NCI-H1105 (cell line): ENCODE data around the gene PRKRIP1.
"Not testable (repeated sequence)": the region's sequence is repeated elsewhere in the genome, so short reads cannot be mapped to it uniquely, and the experiment has no call there.

Experiments used
- DNase-seq: peaks from one replicate; lab custom pipeline; 2025; lab: John Stamatoyannopoulos, UW

PRKRIP1 gene

DNA sequence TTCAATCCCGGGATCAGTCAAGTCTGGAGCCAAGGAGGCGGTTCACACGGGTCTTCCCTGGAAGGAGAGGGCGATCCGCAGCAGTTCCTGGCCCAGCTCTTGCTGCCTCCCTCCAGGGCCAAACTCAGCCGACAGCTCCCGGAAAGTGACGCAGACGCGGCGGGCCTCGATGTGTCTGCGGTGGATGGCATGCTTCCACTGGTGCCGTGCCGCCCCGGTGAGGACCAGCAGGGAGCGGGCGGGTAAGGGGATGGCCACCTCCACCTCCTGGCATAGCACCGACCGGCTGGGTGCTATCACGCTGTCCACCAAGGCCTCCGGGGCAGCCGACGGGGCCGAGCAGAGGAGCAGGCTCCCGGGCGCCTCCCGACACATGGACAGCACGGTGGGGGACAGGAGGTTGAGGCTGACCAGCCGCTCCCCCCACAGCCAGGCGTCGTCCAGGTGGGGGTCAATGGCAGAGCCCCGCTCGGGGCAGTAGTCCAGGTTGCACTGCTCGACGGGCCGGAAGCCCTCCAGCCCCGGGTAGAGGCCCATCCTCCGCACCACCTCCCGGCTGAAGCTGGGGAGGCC is 61.3 kb downstream of the PRKRIP1 start:
- DNase-seq: no peak

- no peak for DNase-seq
Measured at GRCh38 chr7:102459221-102459844, 63.2 kb downstream of the PRKRIP1 start.

DNA sequence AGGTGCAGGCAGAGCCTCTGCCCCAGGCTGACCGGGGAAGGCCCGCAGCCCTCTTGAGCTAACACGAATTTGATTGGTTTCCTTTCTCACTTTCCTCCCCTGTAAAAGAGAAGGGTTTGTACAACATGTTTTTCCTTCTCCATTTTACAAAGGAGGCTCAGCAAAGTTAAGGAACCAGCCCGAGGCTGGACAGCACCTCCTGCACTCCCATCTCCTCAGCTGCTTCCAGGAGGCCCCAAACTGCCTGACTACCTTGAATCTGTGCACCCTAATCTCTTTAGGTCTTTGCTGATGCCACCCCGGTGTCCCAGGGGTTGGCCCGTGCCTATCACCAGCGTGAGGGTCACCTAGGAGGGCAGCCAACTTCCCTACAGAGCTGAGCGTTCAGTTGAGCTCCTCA is 64.3 kb downstream of the PRKRIP1 start:
- no peak for DNase-seq

GRCh38 chr7:102463841-102464576 is 67.8 kb downstream of the PRKRIP1 start:
- DNase-seq: no peak

- DNase-seq: peak; percentile 90
Measured at GRCh38 chr7:102464577-102465280, 68.6 kb downstream of the PRKRIP1 start, which contains the start of the genes ALKBH4 and LRWD1. Gene ALKBH4 (minus strand): TSS chr7:102464863. CDS start chr7:102464836, 27 bp downstream. Gene LRWD1 (plus strand): TSS chr7:102464984. CDS start chr7:102465081, 97 bp downstream.

DNA sequence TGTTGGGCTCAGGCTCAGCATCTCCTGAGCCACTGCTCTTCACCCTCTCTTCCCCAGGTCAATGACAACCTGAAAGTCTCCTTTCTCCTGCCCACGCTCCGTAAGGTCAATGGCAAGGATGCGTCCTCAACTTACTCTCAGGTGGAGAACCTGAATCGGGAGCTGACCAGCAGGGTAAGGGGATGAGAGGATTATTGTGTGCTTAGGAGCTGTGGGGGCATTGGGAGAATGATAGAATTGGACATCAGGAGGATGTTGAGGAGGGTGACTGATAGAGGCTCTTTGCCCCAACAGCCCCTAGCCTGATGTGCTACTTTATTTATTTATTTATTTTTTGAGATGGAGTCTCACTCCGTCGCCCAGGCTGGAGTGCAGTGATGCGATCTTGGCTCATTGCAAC is 69.9 kb downstream of the PRKRIP1 start:
- DNase-seq: no peak

GRCh38 chr7:102467581-102468477 is 71.7 kb downstream of the PRKRIP1 start:
- no peak for DNase-seq

DNA sequence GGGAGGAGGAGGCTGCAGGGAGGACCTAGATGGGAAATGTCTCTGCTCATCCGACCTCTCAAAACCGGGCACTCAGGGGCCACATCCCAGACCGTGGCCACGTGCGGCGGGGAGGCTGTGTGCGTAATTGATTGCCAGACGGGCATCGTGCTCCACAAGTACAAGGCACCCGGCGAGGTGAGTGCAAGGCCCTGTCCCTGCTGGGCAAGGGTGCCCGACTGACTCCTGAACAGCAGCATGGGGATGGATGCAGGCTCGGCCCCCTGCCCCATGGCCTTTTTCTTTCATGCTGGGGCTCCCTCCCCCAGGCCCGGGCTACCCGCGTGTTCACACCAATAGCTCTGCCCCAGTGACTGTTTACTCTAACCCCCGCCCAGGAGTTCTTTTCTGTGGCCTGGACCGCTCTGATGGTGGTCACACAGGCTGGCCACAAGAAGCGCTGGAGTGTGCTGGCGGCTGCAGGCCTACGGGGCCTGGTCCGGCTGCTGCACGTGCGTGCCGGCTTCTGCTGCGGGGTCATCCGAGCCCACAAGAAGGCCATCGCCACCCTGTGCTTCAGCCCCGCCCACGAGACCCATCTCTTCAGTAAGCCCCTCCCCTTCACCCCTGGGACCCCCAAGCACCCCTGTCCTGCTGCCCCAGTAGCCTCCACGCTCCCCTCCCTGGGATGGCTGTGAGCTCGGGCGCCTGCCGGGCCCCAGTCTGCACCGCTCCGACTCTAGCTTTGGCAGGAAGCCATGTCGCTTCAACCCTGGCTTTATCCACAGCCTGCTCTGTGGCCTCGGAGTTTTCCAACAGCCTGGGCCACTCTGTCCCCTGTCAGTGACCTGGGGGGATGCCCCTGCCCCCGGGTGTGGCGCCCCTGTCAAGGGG is 72.6 kb downstream of the PRKRIP1 start:
- DNase-seq: no peak

DNA sequence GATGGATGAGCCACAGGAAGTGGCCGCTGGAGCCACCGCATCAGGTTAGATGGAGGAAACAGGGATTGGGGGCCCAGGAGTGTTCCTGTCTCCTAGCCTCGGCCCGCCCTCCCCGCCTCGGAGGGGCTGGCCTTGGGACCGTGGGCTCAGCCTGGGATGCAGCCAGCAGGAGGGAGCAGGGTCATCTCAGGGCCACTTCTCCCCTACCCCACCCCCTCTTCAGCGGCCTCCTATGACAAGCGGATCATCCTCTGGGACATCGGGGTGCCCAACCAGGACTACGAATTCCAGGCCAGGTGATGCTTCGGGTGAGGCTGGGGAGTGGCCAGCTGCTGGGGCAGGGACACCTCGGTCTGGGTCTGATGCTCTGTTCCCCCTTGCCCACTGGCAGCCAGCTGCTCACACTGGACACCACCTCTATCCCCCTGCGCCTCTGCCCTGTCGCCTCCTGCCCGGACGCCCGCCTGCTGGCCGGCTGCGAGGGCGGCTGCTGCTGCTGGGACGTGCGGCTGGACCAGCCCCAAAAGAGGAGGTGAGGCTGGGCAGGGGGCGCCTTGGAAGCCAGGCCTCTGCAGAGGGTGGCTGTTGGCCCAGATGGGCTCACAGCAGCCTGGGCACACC is 73.3 kb downstream of the PRKRIP1 start:
- no peak for DNase-seq

- DNase-seq: no peak
Measured at GRCh38 chr7:102469972-102470825, 74.0 kb downstream of the PRKRIP1 start.

DNA sequence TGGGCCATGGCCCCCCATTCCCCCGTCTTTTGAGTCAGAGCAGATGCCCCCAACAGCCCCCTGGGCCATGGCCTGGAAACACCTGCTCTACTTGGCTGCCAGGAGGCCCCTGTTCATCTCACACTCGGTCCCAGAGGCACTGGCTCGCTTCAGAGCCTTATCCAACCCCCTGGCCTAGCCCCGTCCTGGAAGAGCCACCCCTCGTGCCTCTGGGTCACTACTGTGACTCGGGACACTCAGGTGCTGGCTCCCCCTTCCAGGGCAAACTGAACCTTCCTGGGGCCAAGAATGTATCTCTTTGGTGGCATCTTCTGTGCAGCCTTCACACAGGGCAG is 75.6 kb downstream of the PRKRIP1 start:
- no peak for DNase-seq

DNA sequence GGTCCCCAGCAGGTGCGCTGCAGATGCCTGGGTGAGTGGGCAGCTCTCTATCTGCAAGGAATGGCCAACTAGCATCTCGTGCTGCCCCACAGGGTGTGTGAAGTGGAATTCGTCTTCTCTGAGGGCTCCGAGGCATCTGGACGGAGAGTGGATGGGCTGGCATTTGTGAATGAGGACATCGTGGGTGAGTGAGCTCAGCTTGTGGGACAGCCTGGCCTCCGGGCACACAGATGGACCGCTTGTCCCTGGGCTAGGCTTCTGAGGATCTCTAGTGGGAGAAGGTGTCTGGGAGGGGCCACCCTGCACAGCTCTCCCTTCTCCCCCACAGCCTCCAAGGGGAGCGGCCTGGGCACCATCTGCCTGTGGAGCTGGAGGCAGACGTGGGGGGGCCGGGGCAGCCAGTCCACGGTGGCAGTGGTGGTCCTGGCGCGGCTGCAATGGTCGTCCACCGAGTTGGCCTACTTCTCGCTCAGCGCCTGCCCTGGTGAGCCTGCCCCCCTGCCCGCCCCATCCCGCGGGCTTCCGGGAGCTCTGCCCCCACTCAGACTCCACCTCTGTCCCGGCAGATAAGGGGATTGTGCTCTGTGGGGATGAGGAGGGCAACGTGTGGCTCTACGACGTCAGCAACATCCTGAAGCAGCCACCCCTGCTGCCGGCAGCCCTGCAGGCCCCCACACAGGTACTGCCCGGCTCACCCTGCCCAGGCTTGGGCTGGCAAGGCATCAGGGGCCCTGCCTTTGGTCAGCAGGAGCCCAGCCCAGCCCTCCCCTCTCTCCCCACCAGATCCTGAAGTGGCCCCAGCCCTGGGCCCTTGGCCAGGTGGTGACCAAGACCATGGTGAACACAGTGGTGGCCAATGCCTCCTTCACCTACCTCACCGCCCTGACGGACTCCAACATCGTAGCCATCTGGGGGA is 76.2 kb downstream of the PRKRIP1 start:
- no peak for DNase-seq

- no peak for DNase-seq
Measured at GRCh38 chr7:102473271-102473991, 77.3 kb downstream of the PRKRIP1 start.

DNA sequence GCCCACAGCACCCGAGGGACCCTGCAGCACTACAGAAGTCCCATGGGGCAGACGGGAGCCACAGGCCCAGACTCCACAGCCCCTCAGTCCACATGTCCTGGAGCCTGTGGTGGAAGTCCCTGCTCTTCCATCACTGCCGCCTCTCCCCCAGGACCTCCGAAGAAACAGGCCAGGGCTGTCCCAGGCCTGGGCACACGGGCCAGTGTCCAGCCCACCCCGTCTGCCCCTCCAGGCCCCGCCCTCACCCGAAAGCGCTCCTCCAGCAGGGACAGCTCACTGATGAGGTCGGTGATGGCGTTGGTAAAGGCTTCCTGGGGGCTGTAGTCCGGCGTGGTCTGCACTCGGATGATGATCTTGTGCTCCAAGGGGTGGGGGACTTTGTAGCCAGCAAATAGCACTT is 78.0 kb downstream of the PRKRIP1 start:
- not testable (repeated sequence) for DNase-seq

DNA sequence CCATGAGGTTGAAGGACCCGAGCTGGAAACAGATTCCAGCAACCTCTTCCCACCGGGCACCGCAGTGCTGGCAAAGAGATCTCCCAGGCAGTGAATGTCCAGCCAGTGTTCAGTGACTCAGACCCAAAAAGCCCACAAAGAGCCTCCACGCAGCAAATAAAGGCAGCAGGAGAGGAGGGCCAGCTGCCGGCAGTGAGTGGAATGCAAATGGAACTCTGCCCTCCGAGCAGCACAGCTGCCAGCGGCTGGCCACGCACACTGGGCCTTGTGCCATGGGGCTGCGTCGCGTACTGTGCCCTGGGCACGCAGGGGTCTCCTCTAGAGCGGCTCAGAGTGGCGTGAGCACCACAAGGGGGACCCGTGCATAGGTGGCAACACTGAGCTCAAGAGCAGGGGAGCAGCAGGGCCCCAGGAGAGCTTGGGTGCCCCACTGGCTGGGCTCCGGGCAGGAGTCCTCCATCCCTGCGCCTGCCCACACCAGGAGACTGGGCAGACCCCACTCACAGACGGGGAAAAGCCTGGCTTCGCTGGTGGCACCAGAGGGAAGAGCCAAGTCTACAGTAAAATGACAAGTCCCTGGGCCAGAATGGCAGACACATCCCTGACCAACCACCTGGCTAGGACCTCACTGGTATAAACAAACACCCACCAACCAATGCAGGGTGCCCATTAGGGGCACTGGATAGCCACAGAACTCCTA is 78.7 kb downstream of the PRKRIP1 start:
- not testable (repeated sequence) for DNase-seq
